Liver (tissue), 9 donors: ENCODE results near the gene ACOT11. TPM values are rescaled to one million over a fixed set of nuclear protein-coding genes. Genes with fewer than 3 reads are reported as not detected.

Experiments
- DNase-seq: peaks from one replicate; pipeline ENCODE4 v3.0.0-alpha.2; 2017; ENCODE audit warnings: low spot score
- H3K27ac ChIP-seq, 2 donors: one replicate each; pipeline ENCODE4 v1.7.0; 2013; ENCODE audit warnings: inconsistent platforms in 2 of 2, low read length in 2 of 2, control low read depth in 1 of 2, low read depth in 1 of 2, mild to moderate bottlenecking in 1 of 2
- H3K27me3 ChIP-seq, 4 donors: one replicate each; pipeline versions ENCODE4 v1.6.1 to v1.7.0; 2013; ENCODE audit warnings: low read length in 3 of 4, inconsistent platforms in 1 of 4, mild to moderate bottlenecking in 1 of 4, moderate library complexity in 1 of 4; ENCODE audit not compliant: control insufficient read depth in 4 of 4, insufficient read depth in 4 of 4
- H3K36me3 ChIP-seq, 4 donors: one replicate each; pipeline versions ENCODE4 v1.6.1 to v1.7.0; 2013; ENCODE audit warnings: low read length in 3 of 4, mild to moderate bottlenecking in 3 of 4, low read depth in 1 of 4, moderate library complexity in 1 of 4; ENCODE audit not compliant: control insufficient read depth in 4 of 4, insufficient read depth in 3 of 4
- H3K4me1 ChIP-seq, 4 donors: one replicate each; pipeline versions ENCODE4 v1.6.1 to v1.7.0; 2013; ENCODE audit warnings: low read length in 3 of 4, mild to moderate bottlenecking in 3 of 4, moderate library complexity in 1 of 4; ENCODE audit not compliant: control insufficient read depth in 4 of 4, insufficient read depth in 4 of 4
- H3K4me3 ChIP-seq, 3 donors: one replicate each; pipeline versions ENCODE4 v1.6.1 to v1.7.0; 2013; ENCODE audit warnings: low read length in 3 of 3, control low read depth in 1 of 3, low read depth in 1 of 3, mild to moderate bottlenecking in 1 of 3
- H3K9ac ChIP-seq, 2 donors: one replicate each; pipeline ENCODE4 v1.7.0; 2013; ENCODE audit warnings: low read length in 2 of 2, mild to moderate bottlenecking in 2 of 2, moderate library complexity in 2 of 2, control low read depth in 1 of 2, low read depth in 1 of 2
- H3K9me3 ChIP-seq, 4 donors: one replicate each; pipeline versions ENCODE4 v1.6.1 to v1.7.0; 2013; ENCODE audit warnings: low read length in 3 of 4; ENCODE audit not compliant: control insufficient read depth in 4 of 4
- EGR1 ChIP-seq, 2 donors: IDR thresholded peaks; 2 replicates each; pipeline ENCODE4 v1.6.1; 2016 to 2018; ENCODE audit warnings: antibody characterized with exemption in 2 of 2, low read depth in 2 of 2
- FOXA1 ChIP-seq: IDR thresholded peaks from 2 replicates; pipeline ENCODE4 v1.6.1; 2016; ENCODE audit warnings: antibody characterized with exemption
- FOXA2 ChIP-seq: IDR thresholded peaks from 2 replicates; pipeline ENCODE4 v1.6.1; 2016; ENCODE audit warnings: antibody characterized with exemption
- GABPA ChIP-seq, 2 donors: IDR thresholded peaks in 1 of 2; conservative IDR thresholded peaks in 1 of 2; 2 replicates each; pipeline ENCODE4 v1.6.1; 2016; ENCODE audit warnings: antibody characterized with exemption in 2 of 2, mild to moderate bottlenecking in 1 of 2, moderate library complexity in 1 of 2
- HNF4A ChIP-seq, 2 donors: conservative IDR thresholded peaks; 2 replicates each; pipeline ENCODE4 v1.6.1; 2016; ENCODE audit warnings: antibody characterized with exemption in 2 of 2, mild to moderate bottlenecking in 2 of 2
- HNF4G ChIP-seq: IDR thresholded peaks from 2 replicates; pipeline ENCODE4 v1.6.1; 2016; ENCODE audit warnings: antibody characterized with exemption
- JUND ChIP-seq, 2 donors: IDR thresholded peaks; 2 replicates each; pipeline ENCODE4 v1.6.1; 2016; ENCODE audit warnings: antibody characterized with exemption in 2 of 2
- NR2F2 ChIP-seq: IDR thresholded peaks from 2 replicates; pipeline ENCODE4 v1.6.1; 2016; ENCODE audit warnings: antibody characterized with exemption
- RAD21 ChIP-seq, 2 donors: IDR thresholded peaks; 2 replicates each; pipeline ENCODE4 v1.6.1; 2016; ENCODE audit warnings: antibody characterized with exemption in 2 of 2, mild to moderate bottlenecking in 2 of 2
- RXRA ChIP-seq, 2 donors: IDR thresholded peaks; 2 replicates each; pipeline ENCODE4 v1.6.1; 2017 to 2018; ENCODE audit warnings: antibody characterized with exemption in 2 of 2, mild to moderate bottlenecking in 1 of 2
- SP1 ChIP-seq: IDR thresholded peaks from 2 replicates; pipeline ENCODE4 v1.6.1; 2018; ENCODE audit warnings: antibody characterized with exemption, mild to moderate bottlenecking
- TAF1 ChIP-seq: conservative IDR thresholded peaks from 2 replicates; pipeline ENCODE4 v1.6.1; 2016; ENCODE audit warnings: antibody characterized with exemption, mild to moderate bottlenecking
- YY1 ChIP-seq: IDR thresholded peaks from 2 replicates; pipeline ENCODE4 v1.6.1; 2016; ENCODE audit warnings: antibody characterized with exemption, mild to moderate bottlenecking
- WGBS: extraction: QIAGEN DNeasy Blood & Tissue Kit; methylation state at CpG from one replicate; pipeline ENCODE4 v1.1.7; 2013; 5-methylcytosine and 5-hydroxymethylcytosine counted together
- polyA plus RNA-seq, 2 donors: library from polyadenylated mRNA; stranded (reverse) in 1 of 2; unstranded in 1 of 2; fragments of 200-250 nt in 1 of 2; fragments of >200 nt in 1 of 2; fragmentation: Nextera tagmentation in 1 of 2; extraction: Ambion mirVana in 1 of 2; gene quantifications; one replicate each; pipeline versions ENCODE4 v1.2.1 to v1.2.3, GENCODE V29; 2013 to 2015
- total RNA-seq, 2 donors: library from RNA; depleted of rRNA; stranded (reverse); fragments of >200 nt; gene quantifications; one replicate each; pipeline ENCODE4 v1.2.3, GENCODE V29; 2014
- TF ChIP-seq, protein P1 (sequence below): IDR thresholded peaks from 2 replicates; pipeline ENCODE4 v1.6.1; 2016; ENCODE audit warnings: antibody characterized with exemption
- TF ChIP-seq, protein P2 (sequence below): IDR thresholded peaks from 2 replicates; pipeline ENCODE4 v1.6.1; 2016; ENCODE audit warnings: antibody characterized with exemption, mild to moderate bottlenecking
- TF ChIP-seq, protein P3 (sequence below): IDR thresholded peaks from 2 replicates; pipeline ENCODE4 v1.6.1; 2016; ENCODE audit warnings: antibody characterized with exemption
- TF ChIP-seq, protein P4 (sequence below): IDR thresholded peaks from 2 replicates; pipeline ENCODE4 v1.6.1; 2016; ENCODE audit warnings: antibody characterized with exemption
- TF ChIP-seq, protein P5 (sequence below): fragments of 150-350 bp; IDR thresholded peaks from 2 replicates; pipeline ENCODE4 v1.5.1; 2017; ENCODE audit warnings: improper control_type of control experiment, low read depth, low read length; ENCODE audit not compliant: missing input control
- donor health status: healthy.
- donor health status: healthy.
- donor health status: healthy.
- donor health status: healthy.
- donor health status: healthy.

The ACOT11 gene
- total and polyA plus RNA-seq, 4 donors: 0.13 to 1.1 (median 0.50) TPM

DNA sequence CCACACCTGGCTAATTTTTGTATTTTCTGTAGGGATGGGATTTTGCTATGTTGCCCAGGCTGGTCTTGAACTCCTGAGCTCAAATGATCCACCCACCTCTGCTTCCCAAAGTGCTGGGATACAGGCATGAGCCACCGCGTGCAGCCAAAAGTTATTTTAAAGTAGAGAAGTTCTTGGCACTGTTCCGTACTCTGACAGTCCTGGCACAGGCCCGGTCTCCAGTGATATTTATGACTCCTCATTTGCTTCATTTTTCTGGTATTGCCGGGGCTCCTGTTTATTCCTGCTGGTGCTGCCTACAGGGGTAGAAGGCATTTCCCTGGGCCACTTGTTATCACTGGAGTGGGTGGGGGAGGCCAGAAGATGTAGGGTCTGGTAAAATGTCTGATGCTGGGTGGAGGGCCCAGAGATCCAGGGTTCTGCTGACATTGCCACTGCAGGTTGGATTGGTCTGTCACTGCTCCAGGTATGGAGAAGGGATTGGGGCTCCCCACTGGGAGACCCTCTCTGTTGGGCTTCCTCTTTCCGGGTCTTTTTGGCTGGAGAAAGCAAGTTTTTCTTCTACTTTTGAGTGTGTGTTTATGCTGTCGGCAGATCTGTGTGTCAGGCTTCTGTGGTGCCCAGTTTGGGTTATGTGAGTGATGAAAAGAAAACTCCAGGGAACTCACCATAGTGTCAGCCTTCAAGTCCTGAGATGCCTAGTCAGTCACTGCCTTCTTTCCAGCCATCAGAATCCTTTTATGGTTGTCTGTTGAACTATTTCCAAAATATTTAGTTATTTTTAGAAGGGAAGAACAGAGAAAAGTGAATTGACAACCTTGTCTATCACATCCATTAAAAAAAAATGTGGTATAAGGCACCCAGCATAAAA, 98.0 kb downstream of the ACOT11 start:
- Histone ChIP-seq H3K4me3 (no peak overlapping the region), H3K36me3 (no peaks in the 10 kb centered on the region), H3K4me1 (peaks cover under 1 to 36% (median 36%) of the 10 kb centered on the region in 4 donors), H3K9me3 (peaks cover 0 to 6% (median 2%) of the 10 kb centered on the region in 4 donors), H3K27me3 (no peaks in the 10 kb centered on the region), H3K27ac (no peak overlapping the region), H3K9ac (no peak overlapping the region)
- TF ChIP-seq FOXA1 (no peak), TAF1 (no peak), JUND (IDR thresholded peaks at IDR 0.05) (no peak)
- 44% methylated on average over 7 of the region's 7 CpGs for WGBS
- DNase-seq: no peak

DNA sequence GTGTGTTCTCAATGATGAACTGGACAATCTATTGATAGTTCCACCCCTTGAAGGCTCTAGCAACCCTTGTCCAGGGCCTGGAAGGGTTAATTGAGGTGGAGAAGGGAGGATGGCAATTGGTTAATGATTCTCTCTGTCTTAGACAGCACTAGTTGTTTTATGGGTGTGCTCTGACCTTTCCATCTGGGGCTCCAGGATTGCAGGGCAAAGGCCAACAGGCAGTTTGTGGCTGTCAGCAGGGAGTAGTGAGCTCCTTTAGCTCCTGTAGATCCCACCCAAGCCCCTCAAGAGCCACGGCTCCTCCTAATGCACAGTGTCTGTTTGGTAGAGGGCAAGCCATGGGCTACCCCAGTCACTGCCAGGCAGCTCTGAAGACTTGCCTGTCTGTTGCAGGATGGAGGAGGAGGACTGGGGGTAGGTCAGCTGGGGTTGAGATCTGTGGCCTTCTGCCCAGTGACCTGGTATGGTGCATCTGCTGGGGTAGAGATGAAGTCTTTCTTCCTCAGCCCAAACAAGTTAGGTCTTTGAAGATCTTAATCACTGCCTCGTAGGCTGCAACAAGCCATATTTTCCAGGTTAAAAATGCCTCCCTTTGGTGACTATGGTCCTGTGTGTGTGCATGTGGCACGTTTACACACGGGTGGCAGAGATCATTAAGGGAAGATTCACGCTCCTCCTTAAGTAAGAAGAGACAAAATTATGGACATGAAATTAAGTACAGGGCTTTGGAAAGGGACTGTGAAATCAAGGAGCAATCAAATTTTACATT, 101.3 kb downstream of the ACOT11 start:
- DNase-seq: peak; percentile 48
- Histone ChIP-seq H3K27ac (peak overlapping the region in 1 of 2 donors; percentile 42), H3K4me1 (peaks cover 13 to 67% (median 65%) of the 10 kb centered on the region in 4 donors), H3K9ac (no peak overlapping the region), H3K4me3 (peak overlapping the region in 2 of 3 donors; percentile 2 to 32), H3K36me3 (no peaks in the 10 kb centered on the region), H3K9me3 (no peaks in the 10 kb centered on the region), H3K27me3 (no peaks in the 10 kb centered on the region)
- TF ChIP-seq TAF1: no peak
- TF ChIP-seq, protein P1, sequence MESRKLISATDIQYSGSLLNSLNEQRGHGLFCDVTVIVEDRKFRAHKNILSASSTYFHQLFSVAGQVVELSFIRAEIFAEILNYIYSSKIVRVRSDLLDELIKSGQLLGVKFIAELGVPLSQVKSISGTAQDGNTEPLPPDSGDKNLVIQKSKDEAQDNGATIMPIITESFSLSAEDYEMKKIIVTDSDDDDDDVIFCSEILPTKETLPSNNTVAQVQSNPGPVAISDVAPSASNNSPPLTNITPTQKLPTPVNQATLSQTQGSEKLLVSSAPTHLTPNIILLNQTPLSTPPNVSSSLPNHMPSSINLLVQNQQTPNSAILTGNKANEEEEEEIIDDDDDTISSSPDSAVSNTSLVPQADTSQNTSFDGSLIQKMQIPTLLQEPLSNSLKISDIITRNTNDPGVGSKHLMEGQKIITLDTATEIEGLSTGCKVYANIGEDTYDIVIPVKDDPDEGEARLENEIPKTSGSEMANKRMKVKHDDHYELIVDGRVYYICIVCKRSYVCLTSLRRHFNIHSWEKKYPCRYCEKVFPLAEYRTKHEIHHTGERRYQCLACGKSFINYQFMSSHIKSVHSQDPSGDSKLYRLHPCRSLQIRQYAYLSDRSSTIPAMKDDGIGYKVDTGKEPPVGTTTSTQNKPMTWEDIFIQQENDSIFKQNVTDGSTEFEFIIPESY: no peak
- peak; percentile 31 for TF ChIP-seq FOXA2
- TF ChIP-seq, protein P2, sequence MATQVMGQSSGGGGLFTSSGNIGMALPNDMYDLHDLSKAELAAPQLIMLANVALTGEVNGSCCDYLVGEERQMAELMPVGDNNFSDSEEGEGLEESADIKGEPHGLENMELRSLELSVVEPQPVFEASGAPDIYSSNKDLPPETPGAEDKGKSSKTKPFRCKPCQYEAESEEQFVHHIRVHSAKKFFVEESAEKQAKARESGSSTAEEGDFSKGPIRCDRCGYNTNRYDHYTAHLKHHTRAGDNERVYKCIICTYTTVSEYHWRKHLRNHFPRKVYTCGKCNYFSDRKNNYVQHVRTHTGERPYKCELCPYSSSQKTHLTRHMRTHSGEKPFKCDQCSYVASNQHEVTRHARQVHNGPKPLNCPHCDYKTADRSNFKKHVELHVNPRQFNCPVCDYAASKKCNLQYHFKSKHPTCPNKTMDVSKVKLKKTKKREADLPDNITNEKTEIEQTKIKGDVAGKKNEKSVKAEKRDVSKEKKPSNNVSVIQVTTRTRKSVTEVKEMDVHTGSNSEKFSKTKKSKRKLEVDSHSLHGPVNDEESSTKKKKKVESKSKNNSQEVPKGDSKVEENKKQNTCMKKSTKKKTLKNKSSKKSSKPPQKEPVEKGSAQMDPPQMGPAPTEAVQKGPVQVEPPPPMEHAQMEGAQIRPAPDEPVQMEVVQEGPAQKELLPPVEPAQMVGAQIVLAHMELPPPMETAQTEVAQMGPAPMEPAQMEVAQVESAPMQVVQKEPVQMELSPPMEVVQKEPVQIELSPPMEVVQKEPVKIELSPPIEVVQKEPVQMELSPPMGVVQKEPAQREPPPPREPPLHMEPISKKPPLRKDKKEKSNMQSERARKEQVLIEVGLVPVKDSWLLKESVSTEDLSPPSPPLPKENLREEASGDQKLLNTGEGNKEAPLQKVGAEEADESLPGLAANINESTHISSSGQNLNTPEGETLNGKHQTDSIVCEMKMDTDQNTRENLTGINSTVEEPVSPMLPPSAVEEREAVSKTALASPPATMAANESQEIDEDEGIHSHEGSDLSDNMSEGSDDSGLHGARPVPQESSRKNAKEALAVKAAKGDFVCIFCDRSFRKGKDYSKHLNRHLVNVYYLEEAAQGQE: peak; percentile 47
- TF ChIP-seq HNF4A (conservative IDR thresholded peaks at IDR 0.05): peak; percentile 84 to 92
- TF ChIP-seq RXRA (IDR thresholded peaks at IDR 0.05): peak; percentile 98 to 99
- TF ChIP-seq YY1: peak; percentile 52
- peak; percentile 34 to 78 for TF ChIP-seq JUND (IDR thresholded peaks at IDR 0.05)
- TF ChIP-seq, protein P3, sequence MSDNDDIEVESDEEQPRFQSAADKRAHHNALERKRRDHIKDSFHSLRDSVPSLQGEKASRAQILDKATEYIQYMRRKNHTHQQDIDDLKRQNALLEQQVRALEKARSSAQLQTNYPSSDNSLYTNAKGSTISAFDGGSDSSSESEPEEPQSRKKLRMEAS: peak; percentile 75
- TF ChIP-seq HNF4G: peak; percentile 31
- TF ChIP-seq, protein P4, sequence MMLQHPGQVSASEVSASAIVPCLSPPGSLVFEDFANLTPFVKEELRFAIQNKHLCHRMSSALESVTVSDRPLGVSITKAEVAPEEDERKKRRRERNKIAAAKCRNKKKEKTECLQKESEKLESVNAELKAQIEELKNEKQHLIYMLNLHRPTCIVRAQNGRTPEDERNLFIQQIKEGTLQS: no peak
- peak; percentile 95 for TF ChIP-seq SP1
- peak in 1 of 2 donors; percentile 26 for TF ChIP-seq EGR1 (IDR thresholded peaks at IDR 0.05; ENCODE audit: low read depth in 2 of 2)
- TF ChIP-seq GABPA (IDR thresholded peaks at IDR 0.05 in 1 of 2, conservative IDR thresholded peaks at IDR 0.05 in 1 of 2): no peak
- no peak for TF ChIP-seq FOXA1
- peak; percentile 48 for TF ChIP-seq NR2F2
- TF ChIP-seq RAD21 (IDR thresholded peaks at IDR 0.05): peak; percentile 17 to 40
- TF ChIP-seq, protein P5, sequence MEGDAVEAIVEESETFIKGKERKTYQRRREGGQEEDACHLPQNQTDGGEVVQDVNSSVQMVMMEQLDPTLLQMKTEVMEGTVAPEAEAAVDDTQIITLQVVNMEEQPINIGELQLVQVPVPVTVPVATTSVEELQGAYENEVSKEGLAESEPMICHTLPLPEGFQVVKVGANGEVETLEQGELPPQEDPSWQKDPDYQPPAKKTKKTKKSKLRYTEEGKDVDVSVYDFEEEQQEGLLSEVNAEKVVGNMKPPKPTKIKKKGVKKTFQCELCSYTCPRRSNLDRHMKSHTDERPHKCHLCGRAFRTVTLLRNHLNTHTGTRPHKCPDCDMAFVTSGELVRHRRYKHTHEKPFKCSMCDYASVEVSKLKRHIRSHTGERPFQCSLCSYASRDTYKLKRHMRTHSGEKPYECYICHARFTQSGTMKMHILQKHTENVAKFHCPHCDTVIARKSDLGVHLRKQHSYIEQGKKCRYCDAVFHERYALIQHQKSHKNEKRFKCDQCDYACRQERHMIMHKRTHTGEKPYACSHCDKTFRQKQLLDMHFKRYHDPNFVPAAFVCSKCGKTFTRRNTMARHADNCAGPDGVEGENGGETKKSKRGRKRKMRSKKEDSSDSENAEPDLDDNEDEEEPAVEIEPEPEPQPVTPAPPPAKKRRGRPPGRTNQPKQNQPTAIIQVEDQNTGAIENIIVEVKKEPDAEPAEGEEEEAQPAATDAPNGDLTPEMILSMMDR: no peak
- WGBS: 38% methylated on average over 5 of the region's 5 CpGs
